ENCODE results near the gene IGFN1.

The IGFN1 gene

GRCh38 chr1:201186192-201186591 lies 4.4 kb upstream of the IGFN1 start:
- Histone ChIP-seq H3K27ac (ENCODE audit: low read depth, low read length) (no peak overlapping the region), H3K4me3 (ENCODE audit: low read depth, low read length) (no peak overlapping the region), H3K36me3 (ENCODE audit: control insufficient read depth, insufficient read depth, low read length) (no peaks in the 10 kb centered on the region), H3K9ac (ENCODE audit: low read length) (no peak overlapping the region), H3K27me3 (ENCODE audit: control insufficient read depth, insufficient read depth, low read length) (peaks cover 11% of the 10 kb centered on the region; the same call in 1 of the 2 replicates), H3K4me1 (ENCODE audit: control insufficient read depth, insufficient read depth, low read length) (peaks cover 10% of the 10 kb centered on the region), H3K9me3 (ENCODE audit: control insufficient read depth, insufficient read depth, low read depth, low read length) (no peaks in the 10 kb centered on the region)

DNA sequence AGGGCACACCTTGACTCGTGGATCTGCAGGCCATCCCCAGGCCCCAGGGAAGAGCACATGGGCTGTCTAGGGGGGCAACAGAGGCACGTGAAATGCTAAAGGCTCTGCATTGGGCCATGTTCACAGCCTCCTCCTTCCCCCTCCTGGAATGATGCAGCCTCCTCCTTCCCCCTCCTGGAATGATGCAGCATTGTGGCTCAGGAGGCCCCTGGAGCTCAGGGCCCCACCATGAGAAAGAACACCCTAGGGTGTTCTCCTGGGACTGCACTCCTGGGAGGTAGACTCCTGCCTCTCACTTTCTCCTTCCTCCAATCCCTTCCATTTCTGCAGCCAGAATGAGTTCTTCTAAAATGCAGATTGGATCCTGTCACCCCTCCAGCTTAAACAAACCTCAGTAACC lies 1.5 kb upstream of the IGFN1 start:
- Histone ChIP-seq H3K36me3 (ENCODE audit: control insufficient read depth, insufficient read depth, low read length) (no peaks in the 10 kb centered on the region), H3K27me3 (ENCODE audit: control insufficient read depth, insufficient read depth, low read length) (peaks cover 16% of the 10 kb centered on the region; the same call in 1 of the 2 replicates), H3K9ac (ENCODE audit: low read length) (no peak overlapping the region), H3K4me1 (ENCODE audit: control insufficient read depth, insufficient read depth, low read length) (peaks cover 10% of the 10 kb centered on the region), H3K9me3 (ENCODE audit: control insufficient read depth, insufficient read depth, low read depth, low read length) (no peaks in the 10 kb centered on the region), H3K4me3 (ENCODE audit: low read depth, low read length) (no peak overlapping the region), H3K27ac (ENCODE audit: low read depth, low read length) (no peak overlapping the region)

- Histone ChIP-seq H3K4me3 (ENCODE audit: low read depth, low read length) (no peak overlapping the region), H3K9ac (ENCODE audit: low read length) (no peak overlapping the region), H3K36me3 (ENCODE audit: control insufficient read depth, insufficient read depth, low read length) (no peaks in the 10 kb centered on the region), H3K27me3 (ENCODE audit: control insufficient read depth, insufficient read depth, low read length) (peaks cover 16% of the 10 kb centered on the region; the same call in 1 of the 2 replicates), H3K4me1 (ENCODE audit: control insufficient read depth, insufficient read depth, low read length) (peaks cover 4% of the 10 kb centered on the region; the same call in 1 of the 2 replicates), H3K27ac (ENCODE audit: low read depth, low read length) (no peak overlapping the region), H3K9me3 (ENCODE audit: control insufficient read depth, insufficient read depth, low read depth, low read length) (no peaks in the 10 kb centered on the region)
These were observed 619 bp upstream of the IGFN1 start for GRCh38 chr1:201190005-201190404.

DNA sequence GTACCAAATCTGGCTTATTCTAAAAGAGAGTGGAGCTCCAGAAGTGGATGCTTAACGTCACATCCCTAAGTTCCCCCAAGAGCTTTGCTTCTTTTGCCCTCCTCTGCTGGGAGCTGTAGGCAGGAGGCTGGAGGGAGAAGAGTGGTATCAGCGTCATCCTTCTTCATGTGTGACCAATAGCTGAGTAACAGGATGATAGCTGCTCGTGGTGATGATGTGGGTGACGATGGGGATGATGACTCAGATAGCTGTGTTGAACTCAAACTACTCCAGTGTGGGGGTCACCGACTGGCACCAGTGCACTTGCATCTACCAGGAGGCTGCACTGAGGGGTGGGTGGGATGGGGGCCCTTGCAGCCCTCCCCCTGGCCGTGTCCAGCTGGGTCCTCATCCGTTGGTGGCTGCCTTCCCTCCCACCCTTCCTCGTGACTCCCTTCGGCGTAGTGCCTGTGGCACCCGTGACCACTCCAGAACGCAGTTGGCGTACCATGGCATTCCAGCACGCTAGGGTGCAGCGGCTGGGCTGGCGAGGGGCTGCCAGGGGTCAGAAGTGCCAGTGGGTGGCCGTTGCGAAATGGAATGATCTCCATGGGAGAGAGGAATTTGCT lies 1.1 kb downstream of the IGFN1 start:
- H3K9me3 ChIP-seq (ENCODE audit: control insufficient read depth, insufficient read depth, low read depth, low read length): no peaks in the 10 kb centered on the region
- H3K27ac ChIP-seq (ENCODE audit: low read depth, low read length): no peak overlapping the region

GRCh38 chr1:201192261-201192788 lies 1.7 kb downstream of the IGFN1 start:
- H3K27ac ChIP-seq (ENCODE audit: low read depth, low read length): no peak overlapping the region
- no peaks in the 10 kb centered on the region for H3K9me3 ChIP-seq (ENCODE audit: control insufficient read depth, insufficient read depth, low read depth, low read length)
- H3K27me3 ChIP-seq (ENCODE audit: control insufficient read depth, insufficient read depth, low read length): peaks cover 16% of the 10 kb centered on the region; the same call in 1 of the 2 replicates
- no peak overlapping the region for H3K4me3 ChIP-seq (ENCODE audit: low read depth, low read length)
- H3K9ac ChIP-seq (ENCODE audit: low read length): no peak overlapping the region
- peaks cover 4% of the 10 kb centered on the region; the same call in 1 of the 2 replicates for H3K4me1 ChIP-seq (ENCODE audit: control insufficient read depth, insufficient read depth, low read length)
- no peaks in the 10 kb centered on the region for H3K36me3 ChIP-seq (ENCODE audit: control insufficient read depth, insufficient read depth, low read length)

More for the DNA sequence above, 1.1 kb downstream of the IGFN1 start:
- no peaks in the 10 kb centered on the region for H3K36me3 ChIP-seq (ENCODE audit: control insufficient read depth, insufficient read depth, low read length)
- H3K27me3 ChIP-seq (ENCODE audit: control insufficient read depth, insufficient read depth, low read length): peaks cover 16% of the 10 kb centered on the region; the same call in 1 of the 2 replicates
- no peak overlapping the region for H3K4me3 ChIP-seq (ENCODE audit: low read depth, low read length)
- no peak overlapping the region for H3K9ac ChIP-seq (ENCODE audit: low read length)
- peaks cover 4% of the 10 kb centered on the region; the same call in 1 of the 2 replicates for H3K4me1 ChIP-seq (ENCODE audit: control insufficient read depth, insufficient read depth, low read length)

GRCh38 chr1:201194046-201194445 lies 3.4 kb downstream of the IGFN1 start:
- H3K4me3 ChIP-seq (ENCODE audit: low read depth, low read length): no peak overlapping the region
- H3K27ac ChIP-seq (ENCODE audit: low read depth, low read length): no peak overlapping the region
- H3K9ac ChIP-seq (ENCODE audit: low read length): no peak overlapping the region
- peaks cover 13% of the 10 kb centered on the region; the same call in 1 of the 2 replicates for H3K27me3 ChIP-seq (ENCODE audit: control insufficient read depth, insufficient read depth, low read length)
- H3K4me1 ChIP-seq (ENCODE audit: control insufficient read depth, insufficient read depth, low read length): peaks cover 4% of the 10 kb centered on the region; the same call in 1 of the 2 replicates
- H3K36me3 ChIP-seq (ENCODE audit: control insufficient read depth, insufficient read depth, low read length): no peaks in the 10 kb centered on the region
- H3K9me3 ChIP-seq (ENCODE audit: control insufficient read depth, insufficient read depth, low read depth, low read length): no peaks in the 10 kb centered on the region

GRCh38 chr1:201198598-201198997 lies 8.0 kb downstream of the IGFN1 start:
- Histone ChIP-seq H3K27ac (ENCODE audit: low read depth, low read length) (no peak overlapping the region), H3K4me1 (ENCODE audit: control insufficient read depth, insufficient read depth, low read length) (no peaks in the 10 kb centered on the region), H3K27me3 (ENCODE audit: control insufficient read depth, insufficient read depth, low read length) (no peaks in the 10 kb centered on the region), H3K9ac (ENCODE audit: low read length) (no peak overlapping the region), H3K4me3 (ENCODE audit: low read depth, low read length) (no peak overlapping the region), H3K9me3 (ENCODE audit: control insufficient read depth, insufficient read depth, low read depth, low read length) (no peaks in the 10 kb centered on the region), H3K36me3 (ENCODE audit: control insufficient read depth, insufficient read depth, low read length) (no peaks in the 10 kb centered on the region)

DNA sequence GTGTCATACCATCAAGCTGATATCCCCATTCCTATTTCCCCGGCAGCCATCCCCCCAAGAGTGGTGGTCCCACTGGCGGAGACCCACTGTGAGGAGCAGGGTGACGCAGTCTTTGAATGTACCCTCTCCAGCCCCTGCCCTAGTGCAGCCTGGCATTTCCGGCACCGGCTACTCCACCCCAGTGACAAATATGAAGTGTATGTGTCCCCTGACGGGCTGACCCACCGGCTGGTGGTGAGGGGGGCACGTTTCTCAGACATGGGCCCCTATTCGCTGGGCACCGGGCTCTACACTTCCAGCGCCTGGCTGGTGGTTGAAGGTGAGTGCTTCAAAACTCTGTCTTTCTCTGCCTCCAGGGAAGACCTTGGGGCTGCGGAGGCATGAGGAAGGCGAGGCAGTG lies 14.4 kb downstream of the IGFN1 start:
- H3K9me3 ChIP-seq (ENCODE audit: control insufficient read depth, insufficient read depth, low read depth, low read length): no peaks in the 10 kb centered on the region
- peaks cover 20% of the 10 kb centered on the region; the same call in 1 of the 2 replicates for H3K27me3 ChIP-seq (ENCODE audit: control insufficient read depth, insufficient read depth, low read length)
- no peaks in the 10 kb centered on the region for H3K4me1 ChIP-seq (ENCODE audit: control insufficient read depth, insufficient read depth, low read length)
- H3K4me3 ChIP-seq (ENCODE audit: low read depth, low read length): no peak overlapping the region
- H3K9ac ChIP-seq (ENCODE audit: low read length): no peak overlapping the region
- no peaks in the 10 kb centered on the region for H3K36me3 ChIP-seq (ENCODE audit: control insufficient read depth, insufficient read depth, low read length)
- no peak overlapping the region for H3K27ac ChIP-seq (ENCODE audit: low read depth, low read length)

- H3K9ac ChIP-seq (ENCODE audit: low read length): no peak overlapping the region
These were observed 15.6 kb downstream of the IGFN1 start for GRCh38 chr1:201206176-201206575.

DNA sequence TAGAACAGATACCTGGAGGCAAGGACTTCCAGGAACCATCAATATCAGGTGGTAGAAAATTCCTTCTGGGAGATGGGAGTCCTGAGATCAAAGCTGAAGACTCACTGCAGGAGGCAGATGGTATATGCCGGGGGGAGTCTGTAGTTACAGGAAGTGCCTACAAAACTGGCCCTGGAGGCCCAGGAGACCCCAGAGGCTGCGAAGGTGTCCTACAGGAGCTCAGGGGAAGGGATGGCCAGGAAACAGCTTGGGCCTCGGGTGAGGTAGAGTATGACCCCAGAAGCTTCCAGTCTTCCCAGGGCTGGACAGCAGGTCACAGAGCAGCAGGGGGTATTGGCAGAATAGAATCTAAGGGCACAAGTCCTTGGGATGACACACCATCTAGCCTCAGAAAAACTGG lies 16.4 kb downstream of the IGFN1 start:
- no peak overlapping the region for H3K9ac ChIP-seq (ENCODE audit: low read length)
- peaks cover 34% of the 10 kb centered on the region for H3K27me3 ChIP-seq (ENCODE audit: control insufficient read depth, insufficient read depth, low read length)
- no peak overlapping the region for H3K4me3 ChIP-seq (ENCODE audit: low read depth, low read length)
- no peak overlapping the region for H3K27ac ChIP-seq (ENCODE audit: low read depth, low read length)
- H3K9me3 ChIP-seq (ENCODE audit: control insufficient read depth, insufficient read depth, low read depth, low read length): no peaks in the 10 kb centered on the region
- H3K4me1 ChIP-seq (ENCODE audit: control insufficient read depth, insufficient read depth, low read length): no peaks in the 10 kb centered on the region
- no peaks in the 10 kb centered on the region for H3K36me3 ChIP-seq (ENCODE audit: control insufficient read depth, insufficient read depth, low read length)

More at GRCh38 chr1:201206176-201206575, 15.6 kb downstream of the IGFN1 start:
- Histone ChIP-seq H3K4me1 (ENCODE audit: control insufficient read depth, insufficient read depth, low read length) (no peaks in the 10 kb centered on the region), H3K9me3 (ENCODE audit: control insufficient read depth, insufficient read depth, low read depth, low read length) (no peaks in the 10 kb centered on the region), H3K4me3 (ENCODE audit: low read depth, low read length) (no peak overlapping the region), H3K27ac (ENCODE audit: low read depth, low read length) (no peak overlapping the region), H3K27me3 (ENCODE audit: control insufficient read depth, insufficient read depth, low read length) (peaks cover 25% of the 10 kb centered on the region; the same call in 1 of the 2 replicates), H3K36me3 (ENCODE audit: control insufficient read depth, insufficient read depth, low read length) (no peaks in the 10 kb centered on the region)

GRCh38 chr1:201208236-201208635 lies 17.6 kb downstream of the IGFN1 start:
- Histone ChIP-seq H3K4me3 (ENCODE audit: low read depth, low read length) (no peak overlapping the region), H3K9me3 (ENCODE audit: control insufficient read depth, insufficient read depth, low read depth, low read length) (no peaks in the 10 kb centered on the region), H3K36me3 (ENCODE audit: control insufficient read depth, insufficient read depth, low read length) (no peaks in the 10 kb centered on the region), H3K9ac (ENCODE audit: low read length) (no peak overlapping the region), H3K27me3 (ENCODE audit: control insufficient read depth, insufficient read depth, low read length) (peaks cover 35% of the 10 kb centered on the region), H3K4me1 (ENCODE audit: control insufficient read depth, insufficient read depth, low read length) (no peaks in the 10 kb centered on the region), H3K27ac (ENCODE audit: low read depth, low read length) (no peak overlapping the region)

All from HUES6 (cell line).